Measurements from ENCODE around the gene ZYX. TPM values are rescaled to one million over a fixed set of nuclear protein-coding genes. Genes with fewer than 3 reads are reported as not detected.

ZYX gene
- total and polyA plus RNA-seq, 12 donors: 48.5 to 152 (median 74.6) TPM

DNA sequence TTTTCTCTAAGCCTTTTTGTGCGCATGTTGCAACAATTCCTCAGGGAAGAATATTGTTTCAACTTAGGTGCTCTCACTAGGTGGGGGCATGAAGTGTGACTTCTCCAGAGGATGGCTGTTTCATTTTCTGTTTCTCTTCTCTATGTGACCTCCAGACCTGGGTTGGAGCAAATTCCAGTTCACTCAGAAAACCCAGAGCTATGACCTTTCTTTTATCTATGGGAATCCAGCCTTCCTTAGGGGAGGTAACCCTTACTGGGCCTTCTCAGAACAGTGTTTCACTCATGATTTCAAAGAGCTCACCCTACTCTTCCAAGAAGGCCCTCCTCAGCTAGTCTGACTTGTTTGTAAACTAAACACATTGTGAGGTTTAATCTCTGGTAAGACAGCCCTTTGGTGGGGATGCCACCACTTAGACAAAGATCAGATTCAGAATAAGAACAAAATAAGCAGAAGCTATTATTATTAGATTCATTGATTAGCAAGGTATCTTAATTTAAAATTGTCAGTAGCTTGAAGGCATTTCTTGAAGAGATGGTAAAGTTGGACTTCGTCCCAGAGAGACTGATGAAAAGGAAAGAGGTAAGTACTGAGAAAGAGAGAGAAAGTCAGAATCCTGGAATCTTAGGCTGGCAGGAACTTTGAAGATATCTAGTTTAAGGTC lies 45.5 kb downstream of the ZYX start:
- DNase-seq (no peak), ATAC-seq (no peak)
- H3K27me3 ChIP-seq: no peaks in the 10 kb centered on the region
- no peaks in the 10 kb centered on the region for H3K36me3 ChIP-seq
- no peak overlapping the region for H3K27ac ChIP-seq
- H3K9me3 ChIP-seq: no peaks in the 10 kb centered on the region
- no peak for TF ChIP-seq CTCF (IDR thresholded peaks at IDR 0.05)
- intact Hi-C loops (cut with DNase I): no loop called here
- 85 to 88% methylated on average over 2 of the region's 2 CpGs for WGBS, 2 donors
- H3K4me1 ChIP-seq: peaks cover 0 to 8% (median 0%) of the 10 kb centered on the region in 9 donors
- no peak overlapping the region for H3K4me3 ChIP-seq

DNA sequence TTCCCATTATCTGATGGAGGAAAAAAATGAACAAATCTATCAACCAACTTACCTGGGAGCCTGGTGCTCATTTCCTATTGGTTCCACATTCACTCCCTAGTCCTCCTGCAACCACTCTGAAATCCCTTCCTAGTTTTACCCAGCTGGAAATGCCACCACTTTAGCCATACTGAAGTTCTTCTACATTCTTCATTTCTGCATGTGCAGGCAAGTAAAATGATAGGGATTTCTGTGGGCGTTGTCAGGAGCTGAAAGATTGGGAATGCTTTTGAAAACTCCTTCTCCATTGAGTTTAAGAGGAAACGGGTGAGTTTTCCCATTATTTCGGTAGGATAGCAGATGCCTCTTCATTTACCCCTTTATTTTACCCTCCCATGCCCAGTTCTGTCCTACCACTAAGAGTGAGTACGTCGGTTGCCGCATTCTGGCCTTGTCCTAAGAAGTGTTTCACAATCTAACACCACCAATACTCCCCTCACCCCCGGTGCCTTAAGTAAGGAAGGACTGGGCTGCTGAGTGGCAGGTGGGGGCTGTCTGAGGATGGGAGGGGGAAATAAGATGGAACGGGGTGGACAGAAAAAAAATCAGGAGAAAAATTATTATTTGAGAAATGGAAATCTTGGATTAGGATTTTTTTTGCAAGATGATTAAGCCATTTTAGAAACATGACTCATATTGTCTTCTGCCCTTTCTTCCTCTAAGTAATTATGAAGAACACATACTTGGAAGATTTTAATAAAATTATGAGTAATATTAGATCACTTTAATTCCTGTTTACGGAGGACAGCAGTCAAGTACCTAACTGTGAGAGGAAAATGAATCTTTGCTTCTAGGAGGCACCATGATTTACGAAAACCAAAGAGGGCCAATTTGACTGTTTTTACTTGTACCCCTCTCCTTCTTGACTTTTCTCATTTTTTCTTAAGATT lies 48.9 kb downstream of the ZYX start:
- no peak for TF ChIP-seq CTCF (IDR thresholded peaks at IDR 0.05)
- H3K27me3 ChIP-seq: no peaks in the 10 kb centered on the region
- no peaks in the 10 kb centered on the region for H3K36me3 ChIP-seq
- ATAC-seq (no peak), DNase-seq (no peak)
- peaks cover 0 to 11% (median 0%) of the 10 kb centered on the region in 9 donors for H3K4me1 ChIP-seq
- H3K9me3 ChIP-seq: no peaks in the 10 kb centered on the region
- 80 to 84% methylated on average over 10 of the region's 10 CpGs for whole genome bisulfite sequencing, 2 donors
- H3K27ac ChIP-seq: no peak overlapping the region
- H3K4me3 ChIP-seq: no peak overlapping the region
- intact Hi-C loops (cut with DNase I): no loop called here

DNA sequence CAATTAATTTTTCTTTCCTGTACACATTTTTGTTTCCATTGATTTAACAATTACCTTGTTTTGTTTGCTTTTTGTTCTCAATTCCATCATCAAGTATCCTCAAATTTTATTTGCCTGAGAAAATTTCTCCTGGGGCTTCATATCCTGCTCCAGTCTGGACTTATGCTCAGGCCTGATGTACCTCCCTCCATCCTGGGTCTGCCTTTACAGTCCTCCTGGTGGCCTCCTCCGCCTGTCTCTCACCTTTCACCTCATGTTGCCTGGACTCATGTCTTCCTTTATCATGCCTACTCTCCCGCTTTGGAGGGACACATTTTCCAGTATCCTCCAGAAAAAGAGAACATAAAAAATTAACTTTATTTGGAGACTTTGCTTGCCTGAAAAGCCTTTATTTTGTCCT lies 50.0 kb downstream of the ZYX start:
- DNase-seq (no peak), ATAC-seq (no peak)
- H3K36me3 ChIP-seq: no peaks in the 10 kb centered on the region
- no peak overlapping the region for H3K27ac ChIP-seq
- H3K9me3 ChIP-seq: no peaks in the 10 kb centered on the region
- peaks cover 0 to 11% (median 0%) of the 10 kb centered on the region in 9 donors for H3K4me1 ChIP-seq
- TF ChIP-seq CTCF (IDR thresholded peaks at IDR 0.05): no peak
- no peaks in the 10 kb centered on the region for H3K27me3 ChIP-seq
- intact Hi-C loops (cut with DNase I): no loop called here
- 46 to 65% methylated on average over 2 of the region's 2 CpGs for WGBS, 2 donors
- H3K4me3 ChIP-seq: no peak overlapping the region

DNA sequence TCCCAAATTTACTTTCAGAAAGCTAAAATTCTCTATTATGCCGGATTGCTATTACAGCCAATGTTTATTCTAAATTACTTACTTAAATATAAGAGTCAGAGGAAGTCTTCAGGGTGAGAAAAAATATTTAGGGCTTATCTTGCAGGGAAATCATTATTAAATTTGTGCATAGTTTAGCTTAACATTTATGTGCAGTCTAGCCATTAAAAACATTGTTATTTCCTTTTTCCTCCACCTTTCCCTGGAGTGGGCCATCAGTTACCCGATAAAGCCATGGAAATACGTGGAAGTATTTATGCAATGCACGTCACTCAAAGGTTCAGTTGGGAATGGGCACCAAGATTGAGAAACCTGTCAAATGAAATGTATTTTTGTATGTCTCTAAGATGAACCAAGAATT lies 52.6 kb downstream of the ZYX start:
- Histone ChIP-seq H3K4me3 (no peak overlapping the region), H3K4me1 (peaks cover 0 to 11% (median 0%) of the 10 kb centered on the region in 9 donors), H3K27ac (no peak overlapping the region), H3K9me3 (no peaks in the 10 kb centered on the region), H3K27me3 (no peaks in the 10 kb centered on the region), H3K36me3 (no peaks in the 10 kb centered on the region)
- ATAC-seq: no peak
- no peak for TF ChIP-seq CTCF (IDR thresholded peaks at IDR 0.05)
- no peak for DNase-seq
- intact Hi-C loops (cut with DNase I): no loop called here
- 75 to 83% methylated on average over 4 of the region's 4 CpGs for WGBS, 2 donors
